MM.1S (cell line): ENCODE results near the gene EVI5.

Experiments
- CTCF ChIP-seq: fragments of 300-600 bp; sonication (generic); IDR thresholded peaks from 2 replicates; pipeline ENCODE4 v1.5.1; 2016; ENCODE audit warnings: antibody characterized with exemption, low read length, mixed read lengths
- EZH2 ChIP-seq: fragments of 300-600 bp; sonication (generic); optimal IDR thresholded peaks from 2 replicates; pipeline ENCODE3; 2017; ENCODE audit warnings: low read depth, mild to moderate bottlenecking, antibody characterized with exemption, low read length, mixed read lengths
- EZH2phosphoT487 ChIP-seq: fragments of 300-600 bp; sonication (generic); IDR thresholded peaks from 2 replicates; pipeline ENCODE4 v1.6.1; 2018; ENCODE audit warnings: antibody characterized with exemption, low read length

- TF ChIP-seq CTCF (no peak), EZH2 (no peak), EZH2phosphoT487 (no peak)
Measured at GRCh38 chr1:92820024-92820423, 35.1 kb upstream of the EVI5 start.
